ENCODE data around the gene SLIT3.

SLIT3 gene

GRCh38 chr5:169104937-169105494 lies 195.9 kb downstream of the SLIT3 start:
- H3K4me3 Mint-ChIP-seq: no peak overlapping the region

GRCh38 chr5:169103586-169104181 lies 197.3 kb downstream of the SLIT3 start:
- Mint-ChIP-seq H3K36me3 (ENCODE audit: low read depth) (no peaks in the 10 kb centered on the region), H3K4me1 (peaks cover 67% of the 10 kb centered on the region), H3K4me3 (no peak overlapping the region), H3K27ac (peak overlapping the region; percentile 18), H3K9me3 (peaks cover under 1% of the 10 kb centered on the region), H3K27me3 (ENCODE audit: low read depth, poor library complexity) (peaks cover 6% of the 10 kb centered on the region)
- TF ChIP-seq, protein P1, sequence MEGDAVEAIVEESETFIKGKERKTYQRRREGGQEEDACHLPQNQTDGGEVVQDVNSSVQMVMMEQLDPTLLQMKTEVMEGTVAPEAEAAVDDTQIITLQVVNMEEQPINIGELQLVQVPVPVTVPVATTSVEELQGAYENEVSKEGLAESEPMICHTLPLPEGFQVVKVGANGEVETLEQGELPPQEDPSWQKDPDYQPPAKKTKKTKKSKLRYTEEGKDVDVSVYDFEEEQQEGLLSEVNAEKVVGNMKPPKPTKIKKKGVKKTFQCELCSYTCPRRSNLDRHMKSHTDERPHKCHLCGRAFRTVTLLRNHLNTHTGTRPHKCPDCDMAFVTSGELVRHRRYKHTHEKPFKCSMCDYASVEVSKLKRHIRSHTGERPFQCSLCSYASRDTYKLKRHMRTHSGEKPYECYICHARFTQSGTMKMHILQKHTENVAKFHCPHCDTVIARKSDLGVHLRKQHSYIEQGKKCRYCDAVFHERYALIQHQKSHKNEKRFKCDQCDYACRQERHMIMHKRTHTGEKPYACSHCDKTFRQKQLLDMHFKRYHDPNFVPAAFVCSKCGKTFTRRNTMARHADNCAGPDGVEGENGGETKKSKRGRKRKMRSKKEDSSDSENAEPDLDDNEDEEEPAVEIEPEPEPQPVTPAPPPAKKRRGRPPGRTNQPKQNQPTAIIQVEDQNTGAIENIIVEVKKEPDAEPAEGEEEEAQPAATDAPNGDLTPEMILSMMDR (IDR thresholded peaks at IDR 0.05): no peak
- DNase-seq: no peak

More at GRCh38 chr5:169104937-169105494, 195.9 kb downstream of the SLIT3 start:
- DNase-seq: no peak
- Mint-ChIP-seq H3K27me3 (ENCODE audit: low read depth, poor library complexity) (no peaks in the 10 kb centered on the region), H3K27ac (no peak overlapping the region), H3K36me3 (ENCODE audit: low read depth) (peaks cover 5% of the 10 kb centered on the region), H3K9me3 (peaks cover 12% of the 10 kb centered on the region), H3K4me1 (peaks cover 54% of the 10 kb centered on the region)
- TF ChIP-seq, protein P1 (IDR thresholded peaks at IDR 0.05): no peak

GRCh38 chr5:169101966-169102365 lies 199.0 kb downstream of the SLIT3 start:
- no peaks in the 10 kb centered on the region for H3K9me3 Mint-ChIP-seq
- TF ChIP-seq, protein P1 (IDR thresholded peaks at IDR 0.05): no peak
- no peak overlapping the region for H3K27ac Mint-ChIP-seq
- H3K27me3 Mint-ChIP-seq (ENCODE audit: low read depth, poor library complexity): peaks cover 7% of the 10 kb centered on the region
- no peak for DNase-seq
- peaks cover 69% of the 10 kb centered on the region for H3K4me1 Mint-ChIP-seq
- H3K4me3 Mint-ChIP-seq: no peak overlapping the region
- no peaks in the 10 kb centered on the region for H3K36me3 Mint-ChIP-seq (ENCODE audit: low read depth)

- H3K4me3 Mint-ChIP-seq: no peak overlapping the region
- H3K36me3 Mint-ChIP-seq (ENCODE audit: low read depth): no peaks in the 10 kb centered on the region
- no peaks in the 10 kb centered on the region for H3K9me3 Mint-ChIP-seq
- peak overlapping the region; percentile 29 for H3K27ac Mint-ChIP-seq
- H3K4me1 Mint-ChIP-seq: peaks cover 74% of the 10 kb centered on the region
- no peak for DNase-seq
- H3K27me3 Mint-ChIP-seq (ENCODE audit: low read depth, poor library complexity): peaks cover 7% of the 10 kb centered on the region
- TF ChIP-seq, protein P1 (IDR thresholded peaks at IDR 0.05): no peak
These were observed 200.2 kb downstream of the SLIT3 start for GRCh38 chr5:169100735-169101075.

DNA sequence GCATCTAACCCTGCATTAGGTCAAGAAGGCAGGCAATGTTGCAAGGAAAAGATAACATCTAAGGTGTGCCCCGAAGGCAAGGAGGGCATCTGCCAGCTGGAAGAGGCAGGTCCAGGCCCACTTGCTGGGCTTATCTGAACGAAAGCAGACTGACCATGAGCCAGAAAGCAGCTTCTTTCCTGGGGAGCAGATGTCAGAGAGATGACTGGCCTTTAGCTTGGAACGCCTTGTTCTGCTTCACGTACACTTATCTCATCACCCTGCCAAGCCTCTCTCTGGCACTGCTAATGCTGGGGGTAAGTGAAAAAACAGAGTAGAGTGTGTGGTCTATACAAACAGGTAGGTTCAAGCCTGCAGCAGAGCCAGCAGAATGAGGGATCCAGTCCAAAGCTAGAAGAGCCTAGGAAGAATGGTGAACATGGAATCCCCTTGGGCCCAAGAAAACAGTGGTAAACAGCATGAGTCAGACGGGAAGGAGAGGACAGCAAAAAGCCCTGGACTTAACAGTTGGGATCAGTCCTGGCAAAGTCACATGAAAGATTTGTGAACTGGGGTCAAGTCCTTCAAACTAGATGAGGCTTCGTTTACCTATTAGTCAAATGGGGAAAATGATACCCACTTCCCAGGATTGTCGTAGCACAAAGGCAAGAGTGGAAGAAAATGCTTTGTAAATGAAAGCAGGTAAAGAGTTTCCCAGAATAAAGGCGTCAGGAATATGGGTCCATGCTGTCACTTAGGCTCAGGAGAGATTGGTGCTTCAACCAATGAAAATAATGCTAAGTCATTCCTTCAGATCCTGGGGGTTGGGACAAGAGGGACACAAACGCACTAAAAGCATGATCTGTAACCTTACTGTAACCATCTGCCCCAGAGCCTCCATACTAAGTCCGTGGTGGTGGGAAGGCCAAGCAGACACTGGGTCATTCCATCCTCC lies 200.9 kb downstream of the SLIT3 start:
- Mint-ChIP-seq H3K4me1 (peaks cover 74% of the 10 kb centered on the region), H3K9me3 (no peaks in the 10 kb centered on the region), H3K27me3 (ENCODE audit: low read depth, poor library complexity) (peaks cover 7% of the 10 kb centered on the region), H3K4me3 (peak overlapping the region; percentile 11), H3K27ac (peak overlapping the region; percentile 29), H3K36me3 (ENCODE audit: low read depth) (no peaks in the 10 kb centered on the region)
- no peak for DNase-seq
- TF ChIP-seq, protein P1 (IDR thresholded peaks at IDR 0.05): no peak

All from nephron progenitor cell (in vitro differentiated cells).